ENCODE data around the gene SFXN3.

SFXN3 gene

DNA sequence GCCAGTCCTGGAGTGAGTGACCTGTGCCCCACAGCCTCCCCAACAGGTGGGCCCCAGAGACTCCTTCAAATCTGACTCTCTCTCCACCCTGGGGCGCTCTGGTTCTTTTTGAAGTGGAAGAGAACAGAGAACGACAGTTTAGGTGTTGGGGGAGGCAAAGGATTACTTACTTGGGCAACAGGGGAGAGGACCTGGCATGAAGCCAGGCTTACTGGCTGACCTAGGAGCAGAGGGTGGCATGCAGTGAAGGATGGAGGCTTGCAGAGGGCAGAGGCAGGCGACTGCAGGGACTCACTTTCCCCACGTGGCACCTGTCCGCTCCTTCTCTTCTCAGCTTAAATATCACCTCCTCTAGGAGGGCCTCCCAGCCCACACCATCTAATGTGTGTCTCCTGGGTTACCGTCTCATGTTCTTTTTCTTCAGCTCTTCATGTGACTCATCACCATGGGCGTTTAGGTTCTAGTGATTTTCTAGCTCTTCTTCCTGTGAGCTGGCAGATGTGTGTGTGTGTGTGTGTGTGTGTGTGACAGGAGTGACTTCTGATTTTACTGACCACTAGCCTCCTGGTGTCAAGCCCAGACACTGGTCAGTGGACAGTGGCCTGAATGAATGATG lies 16.0 kb upstream of the SFXN3 start:
- no peak for TF ChIP-seq CTCF (IDR thresholded peaks at IDR 0.05)
- intact Hi-C loops (cut with DNase I; ENCODE audit: low total_unique reads), result loop anchor here (2.0 kb wide), 1 partner anchor 20 kb away; no protein-coding TSS in a partner anchor
- Histone ChIP-seq H3K36me3 (no peaks in the 10 kb centered on the region), H3K27me3 (peaks cover 0 to 35% of the 10 kb centered on the region in 2 donors), H3K4me3 (no peak overlapping the region), H3K27ac (no peak overlapping the region), H3K9me3 (no peaks in the 10 kb centered on the region), H3K4me1 (peaks cover 0 to 24% (median 21%) of the 10 kb centered on the region in 4 donors)
- DNase-seq, result no peak

GRCh38 chr10:101015582-101015973 lies 15.5 kb upstream of the SFXN3 start:
- Histone ChIP-seq H3K27me3 (peaks cover 0 to 40% of the 10 kb centered on the region in 2 donors), H3K4me1 (peaks cover 0 to 24% (median 21%) of the 10 kb centered on the region in 4 donors), H3K36me3 (no peaks in the 10 kb centered on the region), H3K4me3 (no peak overlapping the region), H3K9me3 (no peaks in the 10 kb centered on the region), H3K27ac (no peak overlapping the region)
- DNase-seq, result no peak
- intact Hi-C loops (cut with DNase I; ENCODE audit: low total_unique reads), result loop anchor here (2.0 kb wide), 1 partner anchor 21 kb away; no protein-coding TSS in a partner anchor
- no peak for TF ChIP-seq CTCF (IDR thresholded peaks at IDR 0.05)

DNA sequence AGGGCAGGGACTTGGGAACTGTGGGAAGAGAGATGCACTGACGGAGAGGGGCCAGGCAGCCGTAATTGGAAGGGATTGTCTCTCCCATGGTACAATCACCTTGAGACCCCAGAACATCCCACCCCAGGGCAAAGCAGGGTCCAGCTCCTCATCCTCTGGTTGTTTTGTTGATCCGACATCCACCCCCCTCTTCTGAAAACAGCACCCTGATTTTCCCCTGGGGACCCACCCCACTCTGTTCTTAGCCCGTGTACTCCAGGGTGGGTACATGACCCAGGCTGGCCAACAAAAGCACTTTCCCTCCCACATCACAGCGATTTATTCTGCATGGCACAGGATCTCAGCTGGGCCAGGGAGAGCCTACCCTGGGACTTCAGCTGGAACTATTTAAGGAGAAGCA lies 14.2 kb upstream of the SFXN3 start:
- no peak overlapping the region for H3K4me3 ChIP-seq
- intact Hi-C loops (cut with DNase I; ENCODE audit: low total_unique reads), result no loop called here
- no peak for TF ChIP-seq CTCF (IDR thresholded peaks at IDR 0.05)
- peaks cover 0 to 50% of the 10 kb centered on the region in 2 donors for H3K27me3 ChIP-seq
- no peaks in the 10 kb centered on the region for H3K9me3 ChIP-seq
- H3K4me1 ChIP-seq, result peaks cover 0 to 23% (median 20%) of the 10 kb centered on the region in 4 donors
- no peak for DNase-seq
- no peak overlapping the region for H3K27ac ChIP-seq
- H3K36me3 ChIP-seq, result no peaks in the 10 kb centered on the region

DNA sequence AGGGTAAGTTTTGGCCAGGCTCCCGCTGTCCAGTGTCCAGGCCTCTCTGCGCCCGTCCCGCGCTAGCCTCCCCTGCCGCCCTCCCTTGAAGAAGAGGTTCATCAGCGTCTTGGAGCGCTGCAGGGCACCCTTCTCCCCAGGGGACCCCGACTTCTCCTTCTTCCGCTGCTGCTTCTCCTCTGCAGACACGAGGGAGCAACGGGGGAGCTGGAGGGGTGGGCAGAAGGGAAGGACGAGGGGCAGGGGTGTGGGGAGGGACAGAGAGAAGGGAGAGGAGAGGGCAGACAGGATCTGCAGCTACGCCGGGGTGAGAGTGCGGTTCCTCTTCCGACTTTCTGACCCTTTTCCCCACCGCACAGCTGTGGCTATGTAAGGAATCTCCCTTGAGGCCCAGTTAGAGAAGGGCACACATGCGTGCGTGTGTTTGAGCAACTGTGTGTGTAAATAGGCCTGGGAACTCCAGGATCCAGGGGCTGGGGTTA lies 12.9 kb upstream of the SFXN3 start:
- DNase-seq, result no peak
- Histone ChIP-seq H3K4me3 (no peak overlapping the region), H3K4me1 (peaks cover 0 to 12% (median 10%) of the 10 kb centered on the region in 4 donors), H3K36me3 (no peaks in the 10 kb centered on the region), H3K27ac (no peak overlapping the region), H3K9me3 (no peaks in the 10 kb centered on the region), H3K27me3 (peaks cover 0 to 54% of the 10 kb centered on the region in 2 donors)
- no peak for TF ChIP-seq CTCF (IDR thresholded peaks at IDR 0.05)
- intact Hi-C loops (cut with DNase I; ENCODE audit: low total_unique reads), result no loop called here

DNA sequence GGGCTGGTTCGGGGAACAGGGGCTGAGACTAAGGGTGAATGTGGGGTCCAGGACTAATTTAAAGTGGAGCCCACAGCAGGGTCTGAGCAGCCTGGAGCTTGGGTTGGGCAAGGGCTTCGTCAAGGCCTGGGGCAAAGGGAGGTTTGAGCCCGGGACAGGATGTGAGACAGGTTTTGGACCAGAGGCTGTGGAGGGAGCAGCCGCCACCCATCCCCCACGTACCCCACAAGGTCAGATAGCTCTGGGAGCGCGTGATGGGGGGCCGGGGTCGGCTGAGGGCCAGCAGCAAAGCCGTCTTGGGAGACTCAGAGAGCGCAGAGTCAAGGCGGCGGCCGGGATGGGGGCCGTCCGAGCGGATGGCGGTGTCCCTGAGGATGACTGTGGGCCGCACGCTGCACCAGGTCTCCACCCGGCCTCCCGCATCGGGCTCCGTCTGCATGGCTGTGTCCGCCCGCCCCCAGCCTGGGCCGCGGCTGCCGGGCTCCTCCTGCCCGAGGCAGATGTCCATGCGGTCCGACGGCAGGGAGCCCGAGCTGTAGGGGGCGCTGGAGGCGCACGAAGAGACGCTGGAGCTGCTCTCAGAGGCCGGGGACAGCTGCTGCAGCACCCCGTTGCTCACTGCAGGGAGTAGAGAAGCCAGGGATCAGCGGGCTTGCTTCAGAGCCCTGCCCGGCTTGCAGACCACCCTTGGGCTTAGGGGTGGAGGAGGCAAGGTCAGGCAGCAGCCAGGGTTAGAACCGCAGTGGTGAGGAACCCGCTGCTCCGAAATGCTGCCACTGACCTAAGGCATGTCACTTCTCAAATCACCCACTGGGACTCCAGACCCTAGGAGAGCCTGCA lies 12.2 kb upstream of the SFXN3 start:
- Histone ChIP-seq H3K27me3 (peaks cover 0 to 54% of the 10 kb centered on the region in 2 donors), H3K27ac (no peak overlapping the region), H3K36me3 (no peaks in the 10 kb centered on the region), H3K4me1 (peaks cover 0 to 12% (median 6%) of the 10 kb centered on the region in 4 donors), H3K9me3 (no peaks in the 10 kb centered on the region), H3K4me3 (no peak overlapping the region)
- peak; percentile 46 to 67 for TF ChIP-seq CTCF (IDR thresholded peaks at IDR 0.05)
- intact Hi-C loops (cut with DNase I; ENCODE audit: low total_unique reads), result no loop called here
- peak; percentile 74 to 83 for DNase-seq

All from tibial artery (tissue), 4 donors.